Stimulated activated CD8-positive, alpha-beta memory T cell treated with anti-CD3 and anti-CD28 coated beads, Interleukin-7, amount 100 ng/mL, for 1 hour (primary cell): ENCODE data around the gene CYS1.

Experiments used
- DNase-seq, 2 donors: peaks; one replicate each; pipeline ENCODE4 v3.0.0-alpha.2; 2020; ENCODE audit warnings: low read depth in 2 of 2

CYS1 gene

GRCh38 chr2:10047616-10048500, 32.4 kb downstream of the CYS1 start:
- no peak for DNase-seq

DNA sequence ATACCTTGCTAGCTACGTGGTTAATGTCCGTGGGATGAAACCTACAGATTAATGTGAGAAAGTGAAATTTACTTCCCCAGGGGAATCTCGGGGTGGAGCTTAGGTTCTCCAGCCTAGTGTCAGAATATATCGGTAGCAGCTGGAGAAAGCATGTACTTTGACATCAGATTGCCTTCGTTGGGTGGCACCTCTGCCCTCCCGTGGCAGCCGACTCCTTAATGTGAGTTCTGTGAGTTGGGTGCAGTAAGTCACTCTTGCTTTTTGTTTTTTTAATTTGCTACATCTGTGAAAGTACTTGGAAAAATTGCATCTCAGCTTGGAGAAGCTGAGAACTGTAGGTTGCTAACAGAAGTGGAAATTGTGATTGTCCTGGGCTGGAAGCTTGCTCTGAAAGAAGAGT, 33.3 kb downstream of the CYS1 start:
- no peak for DNase-seq

- no peak for DNase-seq
Measured at GRCh38 chr2:10045561-10046355, 34.5 kb downstream of the CYS1 start.

GRCh38 chr2:10043906-10044601, 36.2 kb downstream of the CYS1 start:
- DNase-seq, result peak; percentile 75 to 95

- peak; percentile 55 to 65 for DNase-seq
Measured at GRCh38 chr2:10043256-10043905, 36.8 kb downstream of the CYS1 start, which contains the start of gene KLF11. KLF11 (plus strand) TSS chr2:10043550; CDS start chr2:10043717, 167 bp downstream.

GRCh38 chr2:10042301-10043161, 37.7 kb downstream of the CYS1 start:
- DNase-seq, result peak; percentile 12 to 23

DNA sequence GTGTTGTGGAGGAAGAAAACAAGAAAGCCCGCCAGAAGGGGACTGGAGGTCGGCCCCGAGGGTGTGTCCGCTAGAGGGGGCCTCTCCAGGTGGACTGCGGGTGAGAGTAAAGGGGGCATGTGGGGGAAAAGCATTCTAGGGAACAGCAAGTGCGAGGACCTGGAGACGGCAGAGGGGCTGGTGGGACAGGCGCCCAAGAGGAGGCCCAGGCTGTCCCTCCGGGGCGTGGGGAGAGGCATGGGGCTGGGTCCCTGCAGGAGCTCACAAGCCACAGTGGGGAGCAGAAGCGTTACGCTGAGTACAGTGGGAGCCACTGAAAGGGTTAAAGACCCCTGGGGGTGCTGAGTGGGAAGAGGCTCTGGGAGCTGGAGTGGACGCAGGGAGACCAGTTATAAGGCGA, 38.5 kb downstream of the CYS1 start:
- no peak for DNase-seq

DNA sequence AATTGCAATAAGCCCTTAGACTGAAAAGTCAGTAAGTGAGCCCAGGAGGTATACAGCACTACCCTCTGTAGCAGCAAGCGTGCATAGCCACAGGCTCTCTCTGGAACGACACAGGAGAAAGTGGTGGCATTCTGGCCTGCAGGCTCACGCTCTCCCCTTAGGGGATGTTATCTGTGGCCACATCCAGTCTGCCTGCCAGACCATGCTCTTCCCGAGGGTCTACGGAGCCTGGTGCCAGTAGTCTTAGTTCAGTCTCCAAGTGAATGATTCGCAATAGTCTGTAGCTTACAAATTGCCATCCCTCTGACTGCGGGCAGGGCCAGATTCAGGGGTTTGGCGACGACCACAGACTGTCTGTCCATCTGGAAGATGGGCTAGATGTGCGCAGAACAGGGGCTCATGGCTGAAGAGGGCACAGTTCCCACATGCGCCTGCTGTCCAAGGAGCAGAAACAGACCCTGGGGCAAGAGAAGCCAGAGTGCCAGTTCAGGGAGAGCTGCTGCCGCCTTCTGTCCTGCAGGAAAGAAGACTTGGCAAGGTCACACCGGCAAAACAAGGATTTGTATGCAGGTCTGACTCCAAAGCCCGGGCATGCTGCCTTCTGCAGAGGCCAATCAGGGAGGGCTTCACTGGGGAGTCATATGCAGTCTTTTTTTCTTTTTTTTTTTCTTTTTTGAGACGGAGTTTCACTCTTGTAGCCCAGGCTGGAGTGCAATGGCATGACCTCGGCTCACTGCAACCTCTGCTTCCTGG, 40.4 kb downstream of the CYS1 start:
- no peak for DNase-seq

- DNase-seq, result no peak
Measured at GRCh38 chr2:10038716-10039115, 41.5 kb downstream of the CYS1 start.

DNA sequence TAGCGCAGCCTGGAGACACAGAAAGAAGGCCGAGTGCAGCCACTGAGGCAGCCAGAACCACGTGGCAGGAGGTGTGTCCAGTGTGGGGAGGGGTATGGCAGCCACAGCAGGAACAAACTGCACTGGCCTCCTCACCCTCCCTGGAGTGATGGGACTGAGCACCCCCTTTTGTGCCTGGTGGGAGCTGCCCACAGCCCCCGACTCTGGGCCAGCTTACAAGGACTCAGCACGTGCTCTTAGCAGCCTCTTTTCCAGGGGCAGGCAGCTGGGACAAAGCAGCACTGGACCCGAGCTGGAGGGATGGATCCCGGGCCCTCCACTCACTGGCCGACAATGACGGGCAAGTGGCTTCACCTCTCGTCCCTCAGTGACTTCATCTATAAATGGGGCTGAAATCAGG, 42.1 kb downstream of the CYS1 start:
- no peak for DNase-seq

DNA sequence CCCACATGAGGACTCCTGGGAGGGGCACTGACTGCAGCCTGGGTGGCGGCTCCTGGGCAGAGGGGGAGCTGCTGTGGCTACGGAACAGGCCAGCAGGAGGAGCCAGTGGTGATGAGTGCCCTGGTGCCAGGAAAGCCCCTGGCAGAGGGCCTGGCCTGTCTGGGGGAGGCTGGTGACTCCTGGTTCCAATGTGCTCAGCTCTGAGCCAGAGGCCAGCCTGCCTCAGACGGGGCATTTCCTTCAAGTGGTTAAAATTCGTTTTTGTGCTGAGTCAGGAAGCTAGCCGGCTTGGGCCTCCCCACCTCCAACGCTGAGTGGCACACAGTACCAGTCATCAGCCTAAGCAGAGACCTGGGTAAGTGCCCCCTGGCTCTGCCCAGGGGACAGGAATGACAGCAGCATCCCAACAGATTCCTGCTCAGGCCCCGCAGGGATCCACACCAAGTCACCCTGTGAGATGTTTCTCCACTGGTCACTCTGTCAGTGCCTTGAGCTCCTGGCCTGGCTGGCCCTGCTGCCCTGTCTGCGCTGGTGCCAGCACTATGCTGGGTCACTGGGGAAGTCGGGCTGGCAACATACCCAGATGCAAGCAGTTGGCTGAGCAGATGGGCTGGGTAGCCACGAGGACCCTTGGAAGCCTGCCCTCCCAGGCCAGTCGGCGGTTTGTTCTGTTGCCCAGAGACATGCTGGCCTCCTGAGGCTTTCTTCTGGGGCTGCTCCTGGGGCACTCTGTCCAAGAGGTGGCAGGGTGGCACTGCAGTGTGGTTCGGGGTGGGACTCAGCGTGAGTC, 43.9 kb downstream of the CYS1 start:
- DNase-seq, result peak in 1 of 2 donors; percentile 23

DNA sequence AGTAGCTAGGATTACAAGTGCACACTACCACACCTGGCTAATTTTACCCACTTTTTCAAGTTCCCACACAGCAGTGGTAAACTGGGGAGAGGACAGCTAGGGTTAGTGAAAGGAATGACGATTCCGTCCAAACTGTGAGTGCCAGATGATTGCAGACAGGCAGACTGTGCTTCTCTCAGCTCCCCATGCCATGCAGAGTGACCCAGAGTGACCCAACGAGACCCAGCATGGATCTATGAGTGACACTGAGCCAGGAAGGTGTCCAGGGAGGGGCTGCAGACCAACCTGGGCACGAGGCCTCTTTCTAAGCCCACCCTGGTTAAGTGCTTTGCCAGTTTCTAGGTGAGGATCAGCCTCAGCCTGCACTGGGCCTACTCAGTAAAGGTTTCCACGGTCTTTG, 44.6 kb downstream of the CYS1 start:
- no peak for DNase-seq

DNA sequence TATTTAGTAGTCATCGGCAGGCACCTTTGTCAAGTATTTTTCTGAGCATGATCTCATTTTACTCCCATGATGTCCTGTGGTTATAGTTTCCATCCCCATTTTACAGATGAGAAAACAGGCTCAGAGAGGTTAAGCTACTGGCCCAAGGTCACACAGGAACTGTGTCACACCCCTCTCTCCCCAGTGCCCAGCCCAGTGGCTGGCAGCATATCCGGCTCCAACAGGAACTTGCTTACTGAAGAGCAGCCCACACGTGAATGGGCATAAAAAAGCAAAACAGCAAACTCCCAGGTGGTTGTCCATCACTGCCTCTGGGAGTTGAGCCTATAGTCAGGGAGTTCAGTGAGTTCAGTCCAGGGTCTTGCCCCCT, 45.2 kb downstream of the CYS1 start:
- DNase-seq, result no peak

DNA sequence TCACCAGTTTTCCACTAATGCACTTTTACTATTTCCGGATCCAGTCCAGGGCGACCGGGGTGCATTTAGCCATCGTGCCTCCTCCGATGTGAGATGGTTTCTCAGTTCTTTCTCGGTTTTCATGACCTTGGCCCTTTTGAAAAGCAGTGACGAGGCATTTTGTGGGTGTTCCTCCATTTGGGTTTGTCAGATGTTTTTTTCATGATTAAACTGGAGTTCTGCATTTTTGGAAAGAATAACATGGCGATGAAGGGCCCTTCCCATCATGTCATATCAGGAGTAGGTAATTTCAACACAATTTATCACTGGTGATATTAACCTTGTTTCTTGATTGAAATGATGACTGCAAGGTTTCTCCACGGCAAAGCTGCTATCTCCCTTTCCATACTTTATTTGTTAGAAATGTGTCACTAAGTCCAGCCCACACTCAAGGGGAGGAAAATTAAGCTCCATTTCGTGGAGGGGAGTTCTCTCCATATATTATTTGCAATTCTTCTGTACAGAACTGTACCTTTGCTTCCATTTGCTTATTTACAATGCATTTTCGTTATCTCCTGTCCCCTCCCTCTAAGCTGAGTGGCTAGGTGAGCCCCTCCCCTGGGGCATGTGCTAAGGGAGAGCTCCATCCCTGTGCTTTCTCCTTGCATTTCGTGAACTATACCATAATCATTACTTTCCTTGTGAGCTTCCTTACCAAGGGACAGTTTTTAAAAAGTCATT, 45.7 kb downstream of the CYS1 start:
- no peak for DNase-seq

GRCh38 chr2:10033251-10034006, 46.8 kb downstream of the CYS1 start:
- no peak for DNase-seq

GRCh38 chr2:10032746-10033105, 47.5 kb downstream of the CYS1 start:
- no peak for DNase-seq

- no peak for DNase-seq
Measured at GRCh38 chr2:10031886-10032745, 48.1 kb downstream of the CYS1 start.
